OCI-LY7 (cell line): ENCODE data around the gene ABCA2. TPM values are rescaled to one million over a fixed set of nuclear protein-coding genes. Genes with fewer than 3 reads are reported as not detected.
A peak's percentile ranks its signal among the peaks of the same experiment; 100 is the strongest.

ENCODE experiments used
- BruUV-seq: library from RNA; stranded (reverse); fragments of 400-500 nt; replicated peaks from 2 replicates; lab custom pipeline; 2021; lab: Mats Ljungman, UMichigan
- CTCF ChIA-PET: fragments of 300-600 bp; sonication (Branson Sonifier 250); formaldehyde crosslinking; loops from one replicate; lab custom pipeline; 2022; ENCODE audit warnings: antibody characterized with exemption; ENCODE audit not compliant: unreplicated experiment; lab: Charles Lee
- POLR2A ChIA-PET: fragments of 300-600 bp; sonication (Branson Sonifier 250); formaldehyde crosslinking; loops from one replicate; lab custom pipeline; 2022; ENCODE audit warnings: antibody characterized with exemption; lab: Charles Lee
- DNase-seq: peaks from one replicate; pipeline ENCODE4 v3.0.0-alpha.2; 2015; ENCODE audit warnings: low spot score
- H2AFZ ChIP-seq: fragments of 200-600 bp; sonication (generic), shearing (Covaris generic); 2 replicates; pipeline ENCODE4 v1.6.1; 2014; ENCODE audit warnings: mild to moderate bottlenecking, antibody characterized with exemption, low read length, moderate library complexity
- H3K27ac ChIP-seq: fragments of 200-600 bp; sonication (generic); 2 replicates; pipeline ENCODE4 v1.5.1; 2014; ENCODE audit warnings: mixed run types, low read depth, mild to moderate bottlenecking, moderate library complexity, low read length, inconsistent platforms; ENCODE audit not compliant: poor library complexity, severe bottlenecking
- H3K36me3 ChIP-seq: fragments of 200-600 bp; sonication (generic); 2 replicates; pipeline ENCODE4 v1.6.1; 2014; ENCODE audit warnings: mild to moderate bottlenecking, antibody characterized with exemption, low read length, moderate library complexity, mixed read lengths; ENCODE audit not compliant: insufficient read depth
- H3K4me1 ChIP-seq: fragments of 200-600 bp; sonication (generic); 2 replicates; pipeline ENCODE4 v1.5.1; 2014; ENCODE audit warnings: mild to moderate bottlenecking, low read length; ENCODE audit not compliant: insufficient read depth, poor library complexity, severe bottlenecking
- H3K4me2 ChIP-seq: fragments of 200-600 bp; sonication (generic); 2 replicates; pipeline ENCODE4 v1.6.1; 2014; ENCODE audit warnings: mild to moderate bottlenecking, low read length
- H3K4me3 ChIP-seq: fragments of 200-600 bp; sonication (generic); 2 replicates; pipeline ENCODE4 v1.5.1; 2014; ENCODE audit warnings: mild to moderate bottlenecking, low read depth, low read length; ENCODE audit not compliant: poor library complexity, severe bottlenecking
- H3K79me2 ChIP-seq: fragments of 200-600 bp; sonication (generic); 2 replicates; pipeline ENCODE4 v1.6.1; 2016; ENCODE audit warnings: low read depth, mild to moderate bottlenecking, low read length, moderate library complexity, mixed read lengths; ENCODE audit not compliant: insufficient read depth
- H3K9me2 ChIP-seq: fragments of 200-600 bp; sonication (generic); 2 replicates; pipeline ENCODE4 v1.6.1; 2016; ENCODE audit warnings: mild to moderate bottlenecking, low read length, mixed read lengths; ENCODE audit not compliant: insufficient read depth
- H3K9me3 ChIP-seq: fragments of 200-600 bp; sonication (generic); 2 replicates; pipeline ENCODE4 v1.6.1; 2014; ENCODE audit warnings: mild to moderate bottlenecking, mixed run types, low read length, mixed read lengths
- H4K20me1 ChIP-seq: fragments of 200-600 bp; sonication (generic); 2 replicates; pipeline ENCODE4 v1.6.1; 2014; ENCODE audit warnings: mild to moderate bottlenecking, antibody characterized with exemption, low read length, moderate library complexity, mixed read lengths; ENCODE audit not compliant: insufficient read depth
- CTCF ChIP-seq: fragments of 200-600 bp; sonication (generic); conservative IDR thresholded peaks from 2 replicates; pipeline ENCODE4 v1.5.1; 2014; ENCODE audit warnings: mild to moderate bottlenecking, antibody characterized with exemption, low read length, moderate library complexity, mixed read lengths
- EZH2phosphoT487 ChIP-seq: fragments of 200-600 bp; sonication (generic); IDR thresholded peaks from 2 replicates; pipeline ENCODE4 v1.6.1; 2018; ENCODE audit warnings: low read depth, borderline replicate concordance, mild to moderate bottlenecking, mixed run types, antibody characterized with exemption, low read length, moderate library complexity, mixed read lengths
- intact Hi-C: fragments of 100-400 bp; cut with micrococcal nuclease; formaldehyde crosslinking; loops from one replicate; pipeline ENCODE4 v1.10.0; 2022; ENCODE audit not compliant: unreplicated experiment
- total RNA-seq, 2 experiments: library from RNA; depleted of rRNA in 1 of 2; stranded (reverse); fragments of >200 nt in 1 of 2; shearing (Covaris generic) in 1 of 2; gene quantifications; 2 replicates each; pipeline ENCODE4 v1.2.3, GENCODE V29; 2014 to 2022

ABCA2 gene
- total RNA-seq, 2 experiments from 2014 or later, result 4.1 to 10.6 TPM

- Histone ChIP-seq H3K79me2 (no peaks in the 10 kb centered on the region), H3K36me3 (no peaks in the 10 kb centered on the region), H3K4me3 (peak within 1 kb of the TSS; percentile 57), H2AFZ (no peak within 1 kb of the TSS; the same call in 1 of the 2 replicates), H3K4me2 (peak within 1 kb of the TSS; percentile 77), H3K27ac (no peak within 1 kb of the TSS), H4K20me1 (0 out of 2 replicates have a peak, but pooled peaks cover 3% of the 10 kb centered on the region), H3K9me3 (no peaks in the 10 kb centered on the region), H3K4me1 (peaks cover 4% of the 10 kb centered on the region), H3K9me2 (no peaks in the 10 kb centered on the region)
- TF ChIP-seq EZH2phosphoT487 (no peak), CTCF (peak; percentile 81)
- DNase-seq, result peak; percentile 82
- BruUV-seq, result no TSS peak
- ChIA-PET CTCF (interaction anchor here (1.0 to 1.4 kb wide), 4 partner anchors 17 to 23 kb away, joined by 3 to 6 read pairs (median 4); no protein-coding TSS in a partner anchor), POLR2A (interaction anchor here (0.7 to 1.3 kb wide), 2 partner anchors 25 to 40 kb away, joined by 3 to 5 read pairs; partner anchors contain the start of gene MAN1B1)
- intact Hi-C loops, result loop anchor here (1.0 to 2.0 kb wide), 3 partner anchors 21 to 181 kb away; partner anchors contain the start of gene RNF224
These were observed 18.2 kb upstream of the ABCA2 start, which contains the start of gene NPDC1 for GRCh38 chr9:137046088-137046787. Gene NPDC1, minus strand, starts transcription at chr9:137046177. Its CDS starts 188 bp downstream, at chr9:137045989.

- Histone ChIP-seq H3K27ac (no peak overlapping the region), H3K9me2 (no peaks in the 10 kb centered on the region), H4K20me1 (0 out of 2 replicates have a peak, but pooled peaks cover 3% of the 10 kb centered on the region), H3K36me3 (no peaks in the 10 kb centered on the region), H3K79me2 (no peaks in the 10 kb centered on the region), H3K4me2 (peak overlapping the region; percentile 77), H3K9me3 (no peaks in the 10 kb centered on the region), H3K4me1 (peaks cover 4% of the 10 kb centered on the region), H3K4me3 (peak overlapping the region; percentile 57), H2AFZ (no peak overlapping the region)
- no peak for TF ChIP-seq CTCF
- TF ChIP-seq EZH2phosphoT487, result 0 out of 2 replicates have a peak, but pooled peaks have one; percentile 69
- CTCF ChIA-PET, result no interaction called here
- no TSS peak for BruUV-seq
- DNase-seq, result no peak
- POLR2A ChIA-PET, result interaction anchor here (0.5 kb wide), 1 partner anchor 588 kb away, joined by 4 read pairs; no protein-coding TSS in a partner anchor
- intact Hi-C loops, result loop anchor here (1.0 to 2.0 kb wide), 3 partner anchors 21 to 182 kb away; partner anchors contain the start of gene RNF224
These were observed 17.5 kb upstream of the ABCA2 start for GRCh38 chr9:137045294-137046087.
